HepG2 (cell line): Measurements from ENCODE around the gene ABHD6. TPM values are rescaled to one million over a fixed set of nuclear protein-coding genes. Genes with fewer than 3 reads are reported as not detected.
A peak's percentile ranks its signal among the peaks of the same experiment; 100 is the strongest.

Experiments used
- HNRNPH1 ChIP-seq: fragments of 200-400 bp; formaldehyde crosslinking; optimal IDR thresholded peaks from 2 replicates; pipeline ENCODE3; 2017; ENCODE audit warnings: mild to moderate bottlenecking, low read depth, low read length
- HOXA5 ChIP-seq: sonication (generic); formaldehyde crosslinking; IDR thresholded peaks from 2 replicates; pipeline ENCODE4 v1.4.0; 2020; ENCODE audit warnings: missing genetic modification reagents
- IKZF1 ChIP-seq: fragments of 450-650 bp; IDR thresholded peaks from 2 replicates; pipeline ENCODE4 v1.7.1; 2016
- IKZF4 ChIP-seq: sonication (generic); formaldehyde crosslinking; IDR thresholded peaks from 2 replicates; pipeline ENCODE4 v1.5.1; 2020; ENCODE audit warnings: borderline replicate concordance, mild to moderate bottlenecking, low read depth, missing genetic modification reagents; ENCODE audit errors: not compliant biosample characterization
- RFX3 ChIP-seq: IDR thresholded peaks from 2 replicates; pipeline ENCODE4 v1.6.1; 2016; ENCODE audit warnings: missing biosample characterization, missing genetic modification reagents
- SAP130 ChIP-seq: IDR thresholded peaks from 2 replicates; pipeline ENCODE4 v1.6.1; 2016; ENCODE audit warnings: low read depth
- ZFP36 ChIP-seq: fragments of 150-350 bp; IDR thresholded peaks from 2 replicates; pipeline ENCODE4 v1.6.1; 2018; ENCODE audit warnings: borderline replicate concordance, low read length, low read depth; ENCODE audit not compliant: partially characterized antibody
- ZNF136 ChIP-seq: sonication (generic); formaldehyde crosslinking; IDR thresholded peaks from 2 replicates; pipeline ENCODE4 v1.8.1; 2022; ENCODE audit warnings: low read depth, mild to moderate bottlenecking, moderate library complexity, missing genetic modification reagents
- ZNF350 ChIP-seq: sonication (generic); formaldehyde crosslinking; IDR thresholded peaks from 2 replicates; pipeline ENCODE4 v1.4.0; 2020; ENCODE audit warnings: mild to moderate bottlenecking, low read depth, missing genetic modification reagents, borderline replicate concordance
- ZNF713 ChIP-seq: sonication (generic); formaldehyde crosslinking; IDR thresholded peaks from 2 replicates; pipeline ENCODE4 v1.4.0; 2020; ENCODE audit warnings: mild to moderate bottlenecking, missing genetic modification reagents
- ZNF740 ChIP-seq: sonication (generic); formaldehyde crosslinking; IDR thresholded peaks from 2 replicates; pipeline ENCODE4 v1.4.0; 2020; ENCODE audit warnings: missing genetic modification reagents
- polyA plus RNA-seq, 8 experiments: library from polyadenylated mRNA; depleted of rRNA in 3 of 8; stranded (reverse) in 7 of 8; unstranded in 1 of 8; fragments of >200 nt; fragmentation: Illumina TruSeq in 4 of 8; extraction: Trizol in 4 of 8; gene quantifications; 2 replicates each; pipeline versions ENCODE4 v1.2.1 to v1.2.3, GENCODE V29; 2011 to 2016; ENCODE audit warnings: low read depth in 4 of 8, missing spikeins in 1 of 8, mixed read lengths in 1 of 8; ENCODE audit not compliant: insufficient read depth in 1 of 8
- total RNA-seq, 5 experiments: library from RNA; depleted of rRNA; stranded (reverse); fragments of >200 nt; fragmentation: Illumina TruSeq; extraction: Trizol; gene quantifications; 2 replicates each; pipeline ENCODE4 v1.2.3, GENCODE V29; 2016; ENCODE audit warnings: low read depth in 1 of 5
- TF ChIP-seq, protein P1 (sequence below), 2 experiments: sonication (generic) in 1 of 2; formaldehyde crosslinking in 1 of 2; IDR thresholded peaks; 2 replicates each; pipeline versions ENCODE4 v1.6.1 to v1.9.0; 2014 to 2022; ENCODE audit warnings: antibody characterized with exemption in 1 of 2, borderline replicate concordance in 1 of 2, inconsistent platforms in 1 of 2, low read depth in 1 of 2, missing genetic modification reagents in 1 of 2
- TF ChIP-seq, protein P2 (sequence below): sonication (generic); formaldehyde crosslinking; IDR thresholded peaks from 2 replicates; pipeline ENCODE4 v1.5.0; 2020; ENCODE audit warnings: missing genetic modification reagents
- TF ChIP-seq, protein P3 (sequence below): IDR thresholded peaks from 2 replicates; pipeline ENCODE4 v1.6.1; 2018; ENCODE audit warnings: missing genetic modification reagents
- TF ChIP-seq, protein P4 (sequence below): sonication (generic); formaldehyde crosslinking; IDR thresholded peaks from 2 replicates; pipeline ENCODE4 v1.5.0; 2020; ENCODE audit warnings: mild to moderate bottlenecking, low read depth, missing genetic modification reagents, borderline replicate concordance
- TF ChIP-seq, protein P5 (sequence below): sonication (generic); formaldehyde crosslinking; IDR thresholded peaks from 2 replicates; pipeline ENCODE4 v1.4.0; 2020; ENCODE audit warnings: missing genetic modification reagents, mild to moderate bottlenecking, borderline replicate concordance

Gene ABHD6
- total and polyA plus RNA-seq, 2 of the 13 experiments (the other 11 are each of a cell fraction or from before 2014, with no cell fraction given) = 9.0 to 17.2 TPM

- TF ChIP-seq, protein P1, sequence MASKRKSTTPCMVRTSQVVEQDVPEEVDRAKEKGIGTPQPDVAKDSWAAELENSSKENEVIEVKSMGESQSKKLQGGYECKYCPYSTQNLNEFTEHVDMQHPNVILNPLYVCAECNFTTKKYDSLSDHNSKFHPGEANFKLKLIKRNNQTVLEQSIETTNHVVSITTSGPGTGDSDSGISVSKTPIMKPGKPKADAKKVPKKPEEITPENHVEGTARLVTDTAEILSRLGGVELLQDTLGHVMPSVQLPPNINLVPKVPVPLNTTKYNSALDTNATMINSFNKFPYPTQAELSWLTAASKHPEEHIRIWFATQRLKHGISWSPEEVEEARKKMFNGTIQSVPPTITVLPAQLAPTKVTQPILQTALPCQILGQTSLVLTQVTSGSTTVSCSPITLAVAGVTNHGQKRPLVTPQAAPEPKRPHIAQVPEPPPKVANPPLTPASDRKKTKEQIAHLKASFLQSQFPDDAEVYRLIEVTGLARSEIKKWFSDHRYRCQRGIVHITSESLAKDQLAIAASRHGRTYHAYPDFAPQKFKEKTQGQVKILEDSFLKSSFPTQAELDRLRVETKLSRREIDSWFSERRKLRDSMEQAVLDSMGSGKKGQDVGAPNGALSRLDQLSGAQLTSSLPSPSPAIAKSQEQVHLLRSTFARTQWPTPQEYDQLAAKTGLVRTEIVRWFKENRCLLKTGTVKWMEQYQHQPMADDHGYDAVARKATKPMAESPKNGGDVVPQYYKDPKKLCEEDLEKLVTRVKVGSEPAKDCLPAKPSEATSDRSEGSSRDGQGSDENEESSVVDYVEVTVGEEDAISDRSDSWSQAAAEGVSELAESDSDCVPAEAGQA (IDR thresholded peaks at IDR 0.05; ENCODE audit: low read depth) = no peak
- TF ChIP-seq, protein P1 (CRISPR knock-in tag; IDR thresholded peaks at IDR 0.05; ENCODE audit: borderline replicate concordance) = no peak
- TF ChIP-seq RFX3 (CRISPR knock-in tag) (no peak), ZNF713 (CRISPR knock-in tag) (peak; percentile 80), IKZF4 (CRISPR knock-in tag) (no peak), SAP130 (CRISPR knock-in tag) (0 out of 2 replicates have a peak, but pooled peaks have one; percentile 1), HNRNPH1 (no peak), ZFP36 (no peak), ZNF350 (CRISPR knock-in tag) (peak; percentile 10; the same call in 1 of the 2 replicates), ZNF136 (CRISPR knock-in tag) (no peak), HOXA5 (CRISPR knock-in tag) (peak; percentile 19; the same call in 1 of the 2 replicates), IKZF1 (no peak), ZNF740 (CRISPR knock-in tag) (0 out of 2 replicates have a peak, but pooled peaks have one; percentile 6)
- TF ChIP-seq, protein P2, sequence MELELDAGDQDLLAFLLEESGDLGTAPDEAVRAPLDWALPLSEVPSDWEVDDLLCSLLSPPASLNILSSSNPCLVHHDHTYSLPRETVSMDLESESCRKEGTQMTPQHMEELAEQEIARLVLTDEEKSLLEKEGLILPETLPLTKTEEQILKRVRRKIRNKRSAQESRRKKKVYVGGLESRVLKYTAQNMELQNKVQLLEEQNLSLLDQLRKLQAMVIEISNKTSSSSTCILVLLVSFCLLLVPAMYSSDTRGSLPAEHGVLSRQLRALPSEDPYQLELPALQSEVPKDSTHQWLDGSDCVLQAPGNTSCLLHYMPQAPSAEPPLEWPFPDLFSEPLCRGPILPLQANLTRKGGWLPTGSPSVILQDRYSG = 0 out of 2 replicates have a peak, but pooled peaks have one; percentile 15
- TF ChIP-seq, protein P3, sequence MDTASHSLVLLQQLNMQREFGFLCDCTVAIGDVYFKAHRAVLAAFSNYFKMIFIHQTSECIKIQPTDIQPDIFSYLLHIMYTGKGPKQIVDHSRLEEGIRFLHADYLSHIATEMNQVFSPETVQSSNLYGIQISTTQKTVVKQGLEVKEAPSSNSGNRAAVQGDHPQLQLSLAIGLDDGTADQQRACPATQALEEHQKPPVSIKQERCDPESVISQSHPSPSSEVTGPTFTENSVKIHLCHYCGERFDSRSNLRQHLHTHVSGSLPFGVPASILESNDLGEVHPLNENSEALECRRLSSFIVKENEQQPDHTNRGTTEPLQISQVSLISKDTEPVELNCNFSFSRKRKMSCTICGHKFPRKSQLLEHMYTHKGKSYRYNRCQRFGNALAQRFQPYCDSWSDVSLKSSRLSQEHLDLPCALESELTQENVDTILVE (CRISPR knock-in tag) = no peak
- TF ChIP-seq, protein P4, sequence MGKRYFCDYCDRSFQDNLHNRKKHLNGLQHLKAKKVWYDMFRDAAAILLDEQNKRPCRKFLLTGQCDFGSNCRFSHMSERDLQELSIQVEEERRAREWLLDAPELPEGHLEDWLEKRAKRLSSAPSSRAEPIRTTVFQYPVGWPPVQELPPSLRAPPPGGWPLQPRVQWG = no peak
- TF ChIP-seq, protein P5, sequence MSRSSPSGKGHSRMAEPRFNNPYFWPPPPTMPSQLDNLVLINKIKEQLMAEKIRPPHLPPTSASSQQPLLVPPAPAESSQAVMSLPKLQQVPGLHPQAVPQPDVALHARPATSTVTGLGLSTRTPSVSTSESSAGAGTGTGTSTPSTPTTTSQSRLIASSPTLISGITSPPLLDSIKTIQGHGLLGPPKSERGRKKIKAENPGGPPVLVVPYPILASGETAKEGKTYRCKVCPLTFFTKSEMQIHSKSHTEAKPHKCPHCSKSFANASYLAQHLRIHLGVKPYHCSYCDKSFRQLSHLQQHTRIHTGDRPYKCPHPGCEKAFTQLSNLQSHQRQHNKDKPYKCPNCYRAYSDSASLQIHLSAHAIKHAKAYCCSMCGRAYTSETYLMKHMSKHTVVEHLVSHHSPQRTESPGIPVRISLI (CRISPR knock-in tag) = 0 out of 2 replicates have a peak, but pooled peaks have one; percentile 25
These were observed 43.7 kb upstream of the ABHD6 start (continued) for GRCh38 chr3:58193682-58194407.
